ENCODE measurements around the gene UNC45B.

Gene UNC45B

DNA sequence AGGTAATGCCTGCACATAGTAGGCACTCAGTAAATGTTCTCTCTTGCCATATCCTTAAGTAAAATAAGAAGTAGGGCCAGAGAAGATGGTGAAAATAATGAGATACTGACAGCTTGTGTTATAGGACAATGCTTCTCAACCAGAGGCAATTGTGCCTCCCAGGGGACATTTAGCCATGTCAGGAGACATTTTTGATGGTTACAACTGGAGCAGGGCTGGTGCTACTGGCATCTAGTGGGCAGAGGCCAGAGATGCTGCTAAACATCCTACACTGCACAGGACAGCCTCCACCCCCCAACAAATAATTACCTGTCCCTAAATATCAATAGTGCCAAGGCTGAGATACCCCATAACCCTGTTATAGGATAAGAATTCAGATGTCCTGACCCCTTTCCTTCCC, 29.6 kb upstream of the UNC45B start:
- Histone ChIP-seq H3K9me3 (ENCODE audit: control insufficient read depth, insufficient read depth, low read length) (no peaks in the 10 kb centered on the region), H3K36me3 (ENCODE audit: control insufficient read depth, low read length) (peaks cover 28% of the 10 kb centered on the region), H3K4me3 (ENCODE audit: low read length) (peak overlapping the region; percentile 97), H3F3A (ENCODE audit: control insufficient read depth, insufficient read depth) (no peaks in the 10 kb centered on the region), H4K20me1 (ENCODE audit: control insufficient read depth, insufficient read depth, low read depth, low read length) (no peaks in the 10 kb centered on the region), H3K4me2 (ENCODE audit: low read length) (peak overlapping the region; percentile 75), H3K27ac (ENCODE audit: low read depth, low read length) (no peak overlapping the region), H3K79me2 (ENCODE audit: control insufficient read depth, low read length) (peaks cover 51% of the 10 kb centered on the region), H3K9me2 (replicated peaks; ENCODE audit: control insufficient read depth, low read length) (no peaks in the 10 kb centered on the region), H3K27me3 (ENCODE audit: control insufficient read depth, low read length) (no peaks in the 10 kb centered on the region), H3K4me1 (ENCODE audit: control insufficient read depth, low read length) (peaks cover 19% of the 10 kb centered on the region)
- TF ChIP-seq EZH2phosphoT487 (IDR thresholded peaks at IDR 0.05; ENCODE audit: borderline replicate concordance, low read length): no peak
- TF ChIP-seq, protein P1, sequence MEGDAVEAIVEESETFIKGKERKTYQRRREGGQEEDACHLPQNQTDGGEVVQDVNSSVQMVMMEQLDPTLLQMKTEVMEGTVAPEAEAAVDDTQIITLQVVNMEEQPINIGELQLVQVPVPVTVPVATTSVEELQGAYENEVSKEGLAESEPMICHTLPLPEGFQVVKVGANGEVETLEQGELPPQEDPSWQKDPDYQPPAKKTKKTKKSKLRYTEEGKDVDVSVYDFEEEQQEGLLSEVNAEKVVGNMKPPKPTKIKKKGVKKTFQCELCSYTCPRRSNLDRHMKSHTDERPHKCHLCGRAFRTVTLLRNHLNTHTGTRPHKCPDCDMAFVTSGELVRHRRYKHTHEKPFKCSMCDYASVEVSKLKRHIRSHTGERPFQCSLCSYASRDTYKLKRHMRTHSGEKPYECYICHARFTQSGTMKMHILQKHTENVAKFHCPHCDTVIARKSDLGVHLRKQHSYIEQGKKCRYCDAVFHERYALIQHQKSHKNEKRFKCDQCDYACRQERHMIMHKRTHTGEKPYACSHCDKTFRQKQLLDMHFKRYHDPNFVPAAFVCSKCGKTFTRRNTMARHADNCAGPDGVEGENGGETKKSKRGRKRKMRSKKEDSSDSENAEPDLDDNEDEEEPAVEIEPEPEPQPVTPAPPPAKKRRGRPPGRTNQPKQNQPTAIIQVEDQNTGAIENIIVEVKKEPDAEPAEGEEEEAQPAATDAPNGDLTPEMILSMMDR (IDR thresholded peaks at IDR 0.05; ENCODE audit: low read depth, low read length, poor library complexity, severe bottlenecking): no peak

DNA sequence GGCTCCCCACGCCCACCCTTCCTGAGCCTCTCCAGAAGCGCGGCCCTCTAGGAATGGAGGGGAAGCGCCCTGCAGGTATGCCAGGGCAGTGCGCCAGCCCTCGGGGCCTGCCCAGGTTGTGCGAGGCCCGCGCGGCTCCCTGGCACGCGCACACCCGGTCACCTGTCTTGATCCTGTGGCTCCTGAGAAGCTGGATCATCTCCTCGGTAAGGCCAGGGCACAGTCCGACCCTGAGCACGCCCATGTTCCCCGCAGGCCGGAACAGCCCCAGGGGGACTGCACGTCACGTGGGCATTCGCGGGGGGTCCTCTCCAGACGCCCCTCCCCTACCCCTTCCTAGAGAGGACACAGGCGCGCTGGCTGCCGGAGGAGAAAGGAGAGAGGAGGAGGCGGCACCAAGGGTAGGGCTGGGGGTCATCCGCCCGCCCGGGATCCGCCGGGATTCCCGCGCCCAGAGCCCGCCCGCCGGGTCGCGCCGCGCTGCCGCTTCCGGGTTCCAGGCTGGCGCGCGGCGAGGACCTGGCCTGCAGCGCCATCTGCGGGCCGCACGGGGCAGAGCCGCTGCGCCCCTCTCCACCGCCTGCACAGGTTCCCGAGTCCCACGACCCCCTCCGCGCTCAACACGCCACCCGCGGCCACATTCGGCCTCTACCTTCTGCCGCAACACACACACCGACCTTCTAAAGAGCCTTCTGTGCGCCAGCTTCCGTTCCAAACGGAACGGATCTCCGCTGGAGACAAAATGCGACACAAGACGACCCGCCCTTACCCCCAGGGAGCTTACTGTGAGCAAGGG, 28.0 kb upstream of the UNC45B start, which contains the start of gene RAD51D:
RAD51D (minus strand) TSS at position 491 of the 796 bp plus-strand sequence; CDS start at position 244, 247 bp downstream.
- Histone ChIP-seq H3K79me2 (ENCODE audit: control insufficient read depth, low read length) (peaks cover 43% of the 10 kb centered on the region), H3K4me3 (ENCODE audit: low read length) (peak within 1 kb of the TSS; percentile 97), H3K36me3 (ENCODE audit: control insufficient read depth, low read length) (peaks cover 28% of the 10 kb centered on the region), H3K9me2 (replicated peaks; ENCODE audit: control insufficient read depth, low read length) (no peaks in the 10 kb centered on the region), H3K27me3 (ENCODE audit: control insufficient read depth, low read length) (no peaks in the 10 kb centered on the region), H3K27ac (ENCODE audit: low read depth, low read length) (peak within 1 kb of the TSS; percentile 40; the same call in 1 of the 2 replicates), H3F3A (ENCODE audit: control insufficient read depth, insufficient read depth) (no peaks in the 10 kb centered on the region), H3K4me1 (ENCODE audit: control insufficient read depth, low read length) (peaks cover 19% of the 10 kb centered on the region), H4K20me1 (ENCODE audit: control insufficient read depth, insufficient read depth, low read depth, low read length) (no peaks in the 10 kb centered on the region), H3K4me2 (ENCODE audit: low read length) (peak within 1 kb of the TSS; percentile 75), H3K9me3 (ENCODE audit: control insufficient read depth, insufficient read depth, low read length) (no peaks in the 10 kb centered on the region)
- no peak for TF ChIP-seq EZH2phosphoT487 (IDR thresholded peaks at IDR 0.05; ENCODE audit: borderline replicate concordance, low read length)
- TF ChIP-seq, protein P1 (IDR thresholded peaks at IDR 0.05; ENCODE audit: low read depth, low read length, poor library complexity, severe bottlenecking): peak; percentile 92

DNA sequence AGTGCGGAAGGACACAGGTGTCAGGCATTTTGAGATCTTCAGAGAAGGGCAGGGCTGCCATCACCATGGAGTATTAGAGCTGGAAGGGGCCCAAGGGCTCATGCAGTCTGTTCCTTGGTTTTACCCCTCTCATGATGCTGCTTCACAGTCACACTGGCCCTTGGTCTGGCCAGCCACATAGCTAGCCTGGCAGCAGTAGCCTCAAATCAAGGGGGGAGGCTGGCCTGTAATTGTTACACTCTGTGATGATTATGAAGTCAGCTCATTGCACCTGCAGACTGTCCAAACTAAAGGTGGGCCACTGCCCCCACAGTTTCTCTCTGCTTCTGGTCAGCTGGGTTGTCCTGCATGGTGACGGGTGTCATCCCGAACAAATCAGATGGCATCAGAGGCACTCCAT, 26.3 kb upstream of the UNC45B start, which contains the start of gene FNDC8:
FNDC8 (plus strand) TSS at position 301 of the 400 bp plus-strand sequence; CDS start at position 380, 79 bp downstream.
- H4K20me1 ChIP-seq (ENCODE audit: control insufficient read depth, insufficient read depth, low read depth, low read length): no peaks in the 10 kb centered on the region
- H3K36me3 ChIP-seq (ENCODE audit: control insufficient read depth, low read length): peaks cover 22% of the 10 kb centered on the region
- H3K27me3 ChIP-seq (ENCODE audit: control insufficient read depth, low read length): no peaks in the 10 kb centered on the region
- no peak within 1 kb of the TSS for H3K4me2 ChIP-seq (ENCODE audit: low read length)
- H3K4me1 ChIP-seq (ENCODE audit: control insufficient read depth, low read length): peaks cover 19% of the 10 kb centered on the region
- H3K79me2 ChIP-seq (ENCODE audit: control insufficient read depth, low read length): peaks cover 31% of the 10 kb centered on the region
- H3K4me3 ChIP-seq (ENCODE audit: low read length): no peak within 1 kb of the TSS
- no peaks in the 10 kb centered on the region for H3F3A ChIP-seq (ENCODE audit: control insufficient read depth, insufficient read depth)
- no peaks in the 10 kb centered on the region for H3K9me3 ChIP-seq (ENCODE audit: control insufficient read depth, insufficient read depth, low read length)
- H3K9me2 ChIP-seq (replicated peaks; ENCODE audit: control insufficient read depth, low read length): no peaks in the 10 kb centered on the region
- H3K27ac ChIP-seq (ENCODE audit: low read depth, low read length): no peak within 1 kb of the TSS
- TF ChIP-seq, protein P1 (IDR thresholded peaks at IDR 0.05; ENCODE audit: low read depth, low read length, poor library complexity, severe bottlenecking): no peak
- no peak for TF ChIP-seq EZH2phosphoT487 (IDR thresholded peaks at IDR 0.05; ENCODE audit: borderline replicate concordance, low read length)

Measured in DOHH2 (cell line).